Lung microvascular endothelial cell (primary cell): ENCODE results near the gene PPP2R2B. TPM values are rescaled to one million over a fixed set of nuclear protein-coding genes. Genes with fewer than 3 reads are reported as not detected.
"Not testable (repeated sequence)": the region's sequence is repeated elsewhere in the genome, so short reads cannot be mapped to it uniquely, and the experiment has no call there.

Experiments used
- DNase-seq, 2 donors: peaks; one replicate each; pipeline versions ENCODE4 v3.0.0 to v3.0.0-alpha.2; 2010; ENCODE audit warnings: low read depth in 2 of 2
- total RNA-seq: library from RNA; depleted of rRNA; stranded (reverse); fragments of >200 nt; gene quantifications from 2 replicates; pipeline ENCODE4 v1.2.1, GENCODE V29; 2014

Gene PPP2R2B
- total RNA-seq, 1 donor from 2014 or later: not detected

DNA sequence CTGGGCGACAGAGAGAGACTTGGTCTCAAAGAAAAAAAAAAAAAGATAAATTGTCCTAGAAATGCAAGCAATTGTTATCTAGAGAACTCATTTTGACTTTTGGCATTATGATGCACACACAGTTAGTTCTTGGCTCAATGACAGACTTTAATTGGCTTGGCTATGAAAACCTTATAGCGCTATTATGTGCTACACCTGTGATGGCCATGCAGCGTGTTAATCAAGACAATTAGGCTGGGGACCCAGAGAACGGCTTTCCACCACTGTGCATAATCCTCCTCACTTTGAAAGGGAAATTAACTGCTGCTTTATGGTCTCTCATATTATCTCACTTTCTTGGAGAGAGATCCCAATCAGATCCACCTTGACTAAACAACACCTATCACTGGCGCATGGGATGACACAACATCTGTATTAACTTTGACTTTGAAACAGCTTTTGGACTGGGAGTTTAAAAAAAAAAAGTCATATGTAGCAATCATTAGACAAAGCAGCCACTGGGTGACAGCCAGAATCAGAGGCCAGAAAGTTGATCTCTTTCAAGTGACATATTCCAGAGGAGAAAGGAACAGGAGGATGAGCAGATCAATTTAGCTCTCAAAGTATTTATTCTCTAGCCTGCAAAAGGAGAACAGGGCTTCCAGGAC, 132.5 kb downstream of the PPP2R2B start:
- DNase-seq: no peak

- no peak for DNase-seq
Measured at GRCh38 chr5:146744068-146744745, 134.3 kb downstream of the PPP2R2B start.

DNA sequence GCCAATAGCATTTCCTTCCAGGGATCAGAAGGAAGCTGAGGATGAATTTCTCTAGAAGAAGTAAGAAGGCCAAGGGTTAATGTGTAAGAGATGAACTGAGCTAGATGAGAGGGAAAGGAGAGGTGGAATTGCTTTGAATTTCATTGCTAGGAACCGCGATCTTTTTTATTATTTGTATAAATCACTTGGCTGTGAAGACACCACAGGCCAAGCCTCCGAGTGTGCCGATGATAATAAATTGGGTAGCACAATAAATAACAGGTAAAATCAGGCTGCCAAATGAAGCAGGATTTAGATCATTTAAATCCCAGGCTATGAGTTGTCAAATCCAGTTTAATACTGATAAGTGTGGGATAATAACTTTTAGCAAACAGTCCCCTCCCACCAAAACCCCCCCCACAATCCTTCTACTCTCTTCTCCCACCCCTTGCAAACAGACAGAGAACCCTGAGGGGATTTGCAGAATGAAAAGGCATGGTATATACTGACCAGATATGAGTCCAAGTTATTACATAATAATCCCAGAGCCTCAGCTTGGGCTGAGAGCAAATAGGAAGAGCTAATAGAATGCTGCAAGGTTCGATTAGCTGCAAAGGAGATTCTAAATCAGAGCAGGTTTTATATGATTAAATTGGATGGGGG, 143.5 kb downstream of the PPP2R2B start:
- DNase-seq: no peak

GRCh38 chr5:146732962-146733361, 145.6 kb downstream of the PPP2R2B start:
- peak; percentile 13 to 24 for DNase-seq

GRCh38 chr5:146731909-146732659, 146.5 kb downstream of the PPP2R2B start:
- peak; percentile 12 to 90 for DNase-seq

GRCh38 chr5:146728746-146729145, 149.8 kb downstream of the PPP2R2B start:
- not testable (repeated sequence) for DNase-seq

- no peak for DNase-seq
Measured at GRCh38 chr5:146726891-146727290, 151.7 kb downstream of the PPP2R2B start.

GRCh38 chr5:146726020-146726419, 152.5 kb downstream of the PPP2R2B start:
- no peak for DNase-seq

DNA sequence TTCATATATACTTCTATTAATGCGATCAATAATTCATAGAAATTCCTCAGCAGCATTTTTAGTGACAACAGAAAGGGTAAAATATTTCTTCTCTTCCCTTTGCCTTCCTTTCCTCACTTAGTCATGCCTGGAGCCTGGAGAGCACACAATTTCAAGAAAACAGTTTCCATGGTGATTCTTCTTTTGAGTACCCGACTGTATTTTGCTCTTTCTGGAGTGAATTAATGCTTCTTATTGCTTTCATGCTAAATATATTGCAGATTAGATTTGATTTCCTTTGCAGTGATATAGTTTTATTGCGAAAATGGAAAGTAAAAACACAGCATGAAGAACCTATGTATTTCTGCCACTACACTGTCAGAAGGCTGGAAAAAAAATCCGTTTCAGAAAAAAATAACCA, 153.5 kb downstream of the PPP2R2B start:
- no peak for DNase-seq

- DNase-seq: no peak
Measured at GRCh38 chr5:146722361-146722779, 156.2 kb downstream of the PPP2R2B start.

- DNase-seq: no peak
Measured at GRCh38 chr5:146721073-146721815, 157.3 kb downstream of the PPP2R2B start.

- no peak for DNase-seq
Measured at GRCh38 chr5:146720107-146720506, 158.4 kb downstream of the PPP2R2B start.

DNA sequence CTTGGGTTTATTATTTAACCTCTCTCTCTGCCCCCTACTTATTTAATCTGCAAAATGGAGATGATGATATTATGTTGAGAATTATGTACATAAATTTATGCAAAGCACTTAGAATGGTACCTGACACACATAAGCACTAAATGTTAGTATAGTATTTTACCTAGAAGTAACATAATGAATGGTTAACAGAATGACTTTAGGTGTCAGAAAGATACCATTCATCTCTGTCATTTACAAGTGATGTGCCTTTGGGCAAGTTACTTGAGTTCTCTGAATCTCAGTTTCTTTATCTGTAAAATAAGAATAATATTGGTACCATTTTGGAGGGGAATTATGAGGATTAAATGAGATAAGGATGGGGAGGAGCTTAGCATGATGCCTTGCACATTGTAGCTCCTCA, 159.4 kb downstream of the PPP2R2B start:
- DNase-seq: no peak

DNA sequence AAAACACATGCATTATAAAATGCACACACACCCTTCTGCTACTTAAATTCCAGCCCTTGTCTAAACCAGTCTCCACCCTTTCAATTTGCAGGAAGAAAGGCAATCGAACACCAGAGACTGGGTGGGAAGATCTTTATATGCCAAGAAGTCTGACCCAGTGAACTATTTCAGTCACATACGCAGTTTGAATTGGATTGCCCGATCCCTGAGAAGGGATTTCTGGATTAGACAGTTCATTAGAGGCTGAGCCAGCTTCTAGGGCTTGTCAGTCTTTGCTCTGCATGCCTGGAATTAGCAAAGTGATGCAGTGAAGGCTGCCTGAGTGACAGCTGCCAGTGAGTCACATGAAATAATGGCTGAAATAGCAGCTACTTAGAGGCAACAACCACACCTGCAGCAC, 159.9 kb downstream of the PPP2R2B start:
- DNase-seq: no peak

GRCh38 chr5:146717951-146718350, 160.6 kb downstream of the PPP2R2B start:
- peak in 1 of 2 donors; percentile 52 for DNase-seq

DNA sequence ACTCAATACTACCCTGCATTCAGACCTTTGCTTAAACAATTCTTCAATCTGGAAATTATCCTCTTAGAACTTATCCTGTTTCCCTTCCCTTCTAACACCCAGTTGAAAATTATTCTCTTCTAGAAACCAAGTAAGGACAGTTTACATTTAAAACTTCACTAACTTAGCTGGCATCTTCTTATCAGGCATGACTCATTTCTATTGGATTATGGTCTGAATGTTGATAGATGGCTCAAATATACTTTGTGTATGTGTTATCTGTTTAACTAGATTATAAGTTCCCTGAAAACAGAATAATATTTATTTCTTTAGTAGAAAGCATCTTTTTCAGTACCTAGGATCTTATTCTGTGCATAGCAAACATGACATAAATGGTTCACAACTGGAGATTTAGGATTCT, 161.9 kb downstream of the PPP2R2B start:
- no peak for DNase-seq

DNA sequence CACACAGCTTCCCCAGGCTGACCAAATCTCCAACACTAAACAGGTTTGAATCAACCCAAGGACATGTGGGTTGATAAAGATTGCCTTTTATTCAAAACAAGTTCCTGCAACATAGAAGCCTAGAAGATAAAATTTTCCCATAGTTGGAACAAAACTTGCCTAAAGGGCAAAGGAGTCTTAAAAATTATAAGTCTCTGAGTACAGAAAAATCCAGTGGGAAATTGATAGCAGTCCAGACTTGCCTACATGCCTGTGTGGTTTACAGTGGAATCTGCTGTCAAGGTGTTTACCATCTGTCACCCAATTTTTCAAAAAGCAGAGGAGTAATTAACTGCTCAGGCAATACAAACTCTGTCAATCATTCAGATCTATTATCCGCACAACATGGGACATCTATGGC, 168.2 kb downstream of the PPP2R2B start:
- no peak for DNase-seq

- DNase-seq: no peak
Measured at GRCh38 chr5:146707316-146707715, 171.2 kb downstream of the PPP2R2B start.

GRCh38 chr5:146706321-146706972, 172.1 kb downstream of the PPP2R2B start:
- DNase-seq: no peak

GRCh38 chr5:146704949-146705665, 173.4 kb downstream of the PPP2R2B start:
- DNase-seq: no peak
